CD14-positive monocyte (primary cell): ENCODE measurements around the gene PPP6R3. TPM values are rescaled to one million over a fixed set of nuclear protein-coding genes. Genes with fewer than 3 reads are reported as not detected.

Experiments
- DNase-seq, 3 donors: peaks; one replicate each; pipeline ENCODE4 v3.0.0-alpha.2; 2011 to 2022
- H2AFZ ChIP-seq: 2 replicates; pipeline ENCODE4 v1.6.0; 2012; ENCODE audit warnings: mild to moderate bottlenecking, low read depth, low read length, inconsistent platforms; ENCODE audit not compliant: insufficient read depth, poor library complexity, severe bottlenecking
- H3K27ac ChIP-seq, 2 donors: 1 replicate in 1 of 2; 2 replicates in 1 of 2; pipeline ENCODE4 v1.5.1; 2012 to 2013; ENCODE audit warnings: low read length in 2 of 2, control low read depth in 1 of 2, inconsistent platforms in 1 of 2, low read depth in 1 of 2, mild to moderate bottlenecking in 1 of 2
- H3K27me3 ChIP-seq, 2 donors: one replicate each; pipeline versions ENCODE4 v1.6.0 to v1.6.1; 2011 to 2013; ENCODE audit warnings: low read length in 2 of 2; ENCODE audit not compliant: control insufficient read depth in 2 of 2, insufficient read depth in 2 of 2
- H3K36me3 ChIP-seq, 2 donors: replicated peaks in 1 of 2; 1 replicate in 1 of 2; 2 replicates in 1 of 2; pipeline versions ENCODE4 v1.5.1 to v1.6.1; 2012 to 2013; ENCODE audit warnings: low read length in 2 of 2, control low read depth in 1 of 2, inconsistent platforms in 1 of 2, mild to moderate bottlenecking in 1 of 2; ENCODE audit not compliant: insufficient read depth in 2 of 2, control insufficient read depth in 1 of 2
- H3K4me1 ChIP-seq, 2 donors: 1 replicate in 1 of 2; 2 replicates in 1 of 2; pipeline versions ENCODE4 v1.5.1 to v1.6.1; 2012 to 2013; ENCODE audit warnings: low read length in 2 of 2, control low read depth in 1 of 2, inconsistent platforms in 1 of 2, mild to moderate bottlenecking in 1 of 2, moderate library complexity in 1 of 2; ENCODE audit not compliant: insufficient read depth in 2 of 2, control insufficient read depth in 1 of 2
- H3K4me2 ChIP-seq: replicated peaks from 2 replicates; pipeline ENCODE3; 2012; ENCODE audit warnings: low read length, moderate library complexity, mild to moderate bottlenecking; ENCODE audit not compliant: poor library complexity, severe bottlenecking; ENCODE audit errors: extremely low read depth
- H3K4me3 ChIP-seq, 3 experiments: fragments of 200-600 bp in 1 of 3; sonication (generic) in 1 of 3; replicated peaks in 1 of 3; 1 replicate in 2 of 3; 2 replicates in 1 of 3; pipeline ENCODE4 v1.5.1; 2011 to 2013; ENCODE audit warnings: low read length in 3 of 3, mild to moderate bottlenecking in 3 of 3, control low read depth in 2 of 3, low read depth in 2 of 3, inconsistent platforms in 1 of 3, moderate library complexity in 1 of 3
- H3K79me2 ChIP-seq: 2 replicates; pipeline ENCODE4 v1.6.0; 2012; ENCODE audit warnings: mild to moderate bottlenecking, control low read depth, inconsistent platforms, low read length, moderate library complexity; ENCODE audit not compliant: insufficient read depth
- H3K9ac ChIP-seq: 2 replicates; pipeline ENCODE4 v1.6.0; 2017; ENCODE audit warnings: low read length, mild to moderate bottlenecking; ENCODE audit not compliant: insufficient read depth, poor library complexity, severe bottlenecking
- H3K9me3 ChIP-seq, 2 donors: replicated peaks in 1 of 2; 1 replicate in 1 of 2; 2 replicates in 1 of 2; pipeline versions ENCODE4 v1.5.1 to v1.6.1; 2012 to 2013; ENCODE audit warnings: low read length in 2 of 2, control low read depth in 1 of 2; ENCODE audit not compliant: control insufficient read depth in 1 of 2, insufficient read depth in 1 of 2
- H4K20me1 ChIP-seq: 2 replicates; pipeline ENCODE4 v1.6.0; 2012; ENCODE audit warnings: mild to moderate bottlenecking, low read length, control low read depth, moderate library complexity; ENCODE audit not compliant: insufficient read depth
- H3K27ac Mint-ChIP-seq, 7 donors: one replicate each; pipeline ENCODE4 v1.8.0; 2020; ENCODE audit warnings: mild to moderate bottlenecking in 7 of 7, mixed read lengths in 7 of 7, moderate library complexity in 6 of 7, inconsistent platforms in 2 of 7
- H3K27me3 Mint-ChIP-seq, 3 donors: one replicate each; pipeline ENCODE4 v1.8.0; 2021 to 2022; ENCODE audit warnings: low read depth in 3 of 3, mild to moderate bottlenecking in 3 of 3, mixed read lengths in 3 of 3, moderate library complexity in 3 of 3, inconsistent platforms in 1 of 3
- H3K36me3 Mint-ChIP-seq, 2 donors: one replicate each; pipeline ENCODE4 v1.8.0; 2020; ENCODE audit warnings: mixed read lengths in 2 of 2, inconsistent platforms in 1 of 2, mild to moderate bottlenecking in 1 of 2
- H3K4me1 Mint-ChIP-seq: one replicate; pipeline ENCODE4 v1.8.0; 2020; ENCODE audit warnings: mild to moderate bottlenecking, mixed read lengths
- H3K4me3 Mint-ChIP-seq, 2 donors: one replicate each; pipeline ENCODE4 v1.8.0; 2020; ENCODE audit warnings: mild to moderate bottlenecking in 2 of 2, mixed read lengths in 2 of 2, moderate library complexity in 1 of 2
- H3K9me3 Mint-ChIP-seq, 7 donors: one replicate each; pipeline ENCODE4 v1.8.0; 2020 to 2022; ENCODE audit warnings: mixed read lengths in 7 of 7, mild to moderate bottlenecking in 6 of 7, moderate library complexity in 6 of 7, inconsistent platforms in 2 of 7
- WGBS: methylation state at CpG from one replicate; pipeline ENCODE4 v1.1.5; 2013; ENCODE audit warnings: missing lambda C conversion rate; ENCODE audit not compliant: insufficient coverage; 5-methylcytosine and 5-hydroxymethylcytosine counted together
- intact Hi-C, 2 donors: fragments of 100-400 bp; cut with micrococcal nuclease; formaldehyde crosslinking; loops; one replicate each; pipeline versions ENCODE4 v1.15.0 to v1.15.1; 2023
- polyA plus RNA-seq, 3 donors: library from polyadenylated mRNA; depleted of rRNA in 1 of 3; unstranded in 2 of 3; stranded (reverse) in 1 of 3; fragments of 300-500 nt in 2 of 3; fragments of >200 nt in 1 of 3; fragmentation: Illumina TruSeq in 2 of 3; gene quantifications; 1 replicate in 2 of 3; 2 replicates in 1 of 3; pipeline ENCODE4 v1.2.3, GENCODE V29; 2012 to 2021
- TF ChIP-seq, protein P1 (sequence below): fragments of 200-600 bp; IDR thresholded peaks from one replicate; pipeline ENCODE4 v1.8.0; 2022; ENCODE audit warnings: antibody characterized with exemption, mild to moderate bottlenecking

The PPP6R3 gene
- polyA plus RNA-seq, 3 donors: 22.9 to 39.4 (median 38.1) TPM

DNA sequence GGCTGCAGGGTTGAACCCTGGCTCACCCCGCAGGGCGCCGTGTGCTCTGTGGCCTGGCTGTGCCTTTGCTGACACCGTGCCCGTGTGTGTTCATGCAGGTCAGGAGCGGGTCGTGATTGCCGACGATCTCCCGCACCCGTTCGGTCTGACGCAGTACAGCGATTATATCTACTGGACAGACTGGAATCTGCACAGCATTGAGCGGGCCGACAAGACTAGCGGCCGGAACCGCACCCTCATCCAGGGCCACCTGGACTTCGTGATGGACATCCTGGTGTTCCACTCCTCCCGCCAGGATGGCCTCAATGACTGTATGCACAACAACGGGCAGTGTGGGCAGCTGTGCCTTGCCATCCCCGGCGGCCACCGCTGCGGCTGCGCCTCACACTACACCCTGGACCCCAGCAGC, 47.0 kb upstream of the PPP6R3 start:
- H3K36me3 Mint-ChIP-seq: peaks cover 0 to 2% of the 10 kb centered on the region in 2 donors
- H3K9ac ChIP-seq: no peak overlapping the region
- TF ChIP-seq, protein P1, sequence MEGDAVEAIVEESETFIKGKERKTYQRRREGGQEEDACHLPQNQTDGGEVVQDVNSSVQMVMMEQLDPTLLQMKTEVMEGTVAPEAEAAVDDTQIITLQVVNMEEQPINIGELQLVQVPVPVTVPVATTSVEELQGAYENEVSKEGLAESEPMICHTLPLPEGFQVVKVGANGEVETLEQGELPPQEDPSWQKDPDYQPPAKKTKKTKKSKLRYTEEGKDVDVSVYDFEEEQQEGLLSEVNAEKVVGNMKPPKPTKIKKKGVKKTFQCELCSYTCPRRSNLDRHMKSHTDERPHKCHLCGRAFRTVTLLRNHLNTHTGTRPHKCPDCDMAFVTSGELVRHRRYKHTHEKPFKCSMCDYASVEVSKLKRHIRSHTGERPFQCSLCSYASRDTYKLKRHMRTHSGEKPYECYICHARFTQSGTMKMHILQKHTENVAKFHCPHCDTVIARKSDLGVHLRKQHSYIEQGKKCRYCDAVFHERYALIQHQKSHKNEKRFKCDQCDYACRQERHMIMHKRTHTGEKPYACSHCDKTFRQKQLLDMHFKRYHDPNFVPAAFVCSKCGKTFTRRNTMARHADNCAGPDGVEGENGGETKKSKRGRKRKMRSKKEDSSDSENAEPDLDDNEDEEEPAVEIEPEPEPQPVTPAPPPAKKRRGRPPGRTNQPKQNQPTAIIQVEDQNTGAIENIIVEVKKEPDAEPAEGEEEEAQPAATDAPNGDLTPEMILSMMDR: no peak
- H3K4me1 ChIP-seq: no peaks in the 10 kb centered on the region
- no peak overlapping the region for H2AFZ ChIP-seq
- 96% methylated on average over 27 of the region's 27 CpGs for WGBS
- H3K4me3 ChIP-seq: no peak overlapping the region
- H3K27me3 ChIP-seq: no peaks in the 10 kb centered on the region
- no peak overlapping the region for H3K4me2 ChIP-seq
- H3K27ac ChIP-seq: no peak overlapping the region
- no peaks in the 10 kb centered on the region for H3K27me3 Mint-ChIP-seq
- no peaks in the 10 kb centered on the region for H3K36me3 ChIP-seq
- no peak overlapping the region for H3K4me3 Mint-ChIP-seq
- no peaks in the 10 kb centered on the region for H3K9me3 ChIP-seq
- peaks cover 2% of the 10 kb centered on the region for H3K4me1 Mint-ChIP-seq
- H3K79me2 ChIP-seq: no peaks in the 10 kb centered on the region
- no peaks in the 10 kb centered on the region for H3K9me3 Mint-ChIP-seq
- no peak for DNase-seq
- H3K27ac Mint-ChIP-seq: no peak overlapping the region
- no peaks in the 10 kb centered on the region for H4K20me1 ChIP-seq
- intact Hi-C loops: no loop called here

DNA sequence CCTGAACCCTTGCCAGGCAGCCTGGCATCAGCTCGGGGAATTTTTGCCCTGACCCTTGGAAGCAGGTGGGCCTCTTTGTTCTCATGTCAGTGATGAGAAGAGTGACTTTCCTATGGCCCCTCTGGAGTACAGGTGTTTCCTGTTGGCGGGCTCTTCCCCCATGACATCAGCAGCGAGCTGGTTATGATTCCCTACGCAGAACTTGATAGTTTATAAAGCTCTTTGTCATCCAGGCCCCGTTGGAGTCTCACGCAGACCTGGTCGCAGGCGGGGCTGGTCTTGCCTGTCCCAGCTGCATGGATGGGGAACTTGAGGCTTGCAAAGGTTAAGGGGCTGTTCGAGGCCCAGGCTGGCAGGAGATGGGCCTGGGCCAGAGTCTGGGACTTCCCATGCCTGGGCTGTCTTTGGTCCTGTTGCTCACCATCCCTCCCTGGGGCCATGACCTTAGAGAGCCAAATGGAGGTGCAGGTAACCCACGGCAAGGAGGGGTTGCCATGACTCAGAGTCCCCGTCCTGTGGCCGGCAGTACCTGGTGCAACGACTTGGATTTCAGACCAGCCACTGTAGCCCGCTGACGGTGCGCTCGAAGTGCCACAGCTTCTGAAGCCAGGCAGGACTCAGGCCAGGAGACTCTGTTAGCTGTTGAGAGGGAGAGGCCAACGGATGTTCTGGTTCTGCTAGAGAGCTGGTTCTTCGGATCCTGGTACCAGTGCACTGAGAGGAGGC, 45.9 kb upstream of the PPP6R3 start:
- Mint-ChIP-seq H3K27ac (no peak overlapping the region), H3K4me3 (no peak overlapping the region), H3K9me3 (no peaks in the 10 kb centered on the region), H3K27me3 (no peaks in the 10 kb centered on the region), H3K36me3 (peaks cover 0 to 2% of the 10 kb centered on the region in 2 donors), H3K4me1 (peaks cover 2% of the 10 kb centered on the region)
- DNase-seq: no peak
- intact Hi-C loops: no loop called here
- Histone ChIP-seq H3K36me3 (no peaks in the 10 kb centered on the region), H3K9me3 (no peaks in the 10 kb centered on the region), H3K4me1 (no peaks in the 10 kb centered on the region), H4K20me1 (no peaks in the 10 kb centered on the region), H2AFZ (no peak overlapping the region), H3K27me3 (no peaks in the 10 kb centered on the region), H3K4me3 (no peak overlapping the region), H3K79me2 (no peaks in the 10 kb centered on the region), H3K27ac (no peak overlapping the region), H3K9ac (peak overlapping the region; percentile 4), H3K4me2 (no peak overlapping the region)
- TF ChIP-seq, protein P1: no peak
- 74% methylated on average over 18 of the region's 19 CpGs for WGBS
